Duodenal mucosa (tissue), 2 donors: Measurements from ENCODE around the gene TGM4.

Experiments used
- H3K27ac ChIP-seq: one replicate; pipeline ENCODE4 v1.7.0; 2013; ENCODE audit warnings: low read depth, low read length
- H3K27me3 ChIP-seq, 2 donors: one replicate each; pipeline ENCODE4 v1.7.0; 2013; ENCODE audit warnings: low read length in 2 of 2, control low read depth in 1 of 2; ENCODE audit not compliant: insufficient read depth in 2 of 2, control insufficient read depth in 1 of 2
- H3K36me3 ChIP-seq, 2 donors: one replicate each; pipeline ENCODE4 v1.7.0; 2013; ENCODE audit warnings: low read length in 2 of 2, control low read depth in 1 of 2; ENCODE audit not compliant: insufficient read depth in 2 of 2, control insufficient read depth in 1 of 2
- H3K4me1 ChIP-seq, 2 donors: one replicate each; pipeline ENCODE4 v1.7.0; 2013; ENCODE audit warnings: low read length in 2 of 2, control low read depth in 1 of 2; ENCODE audit not compliant: insufficient read depth in 2 of 2, control insufficient read depth in 1 of 2
- H3K4me3 ChIP-seq, 2 donors: one replicate each; pipeline ENCODE4 v1.7.0; 2013; ENCODE audit warnings: low read length in 2 of 2, low read depth in 1 of 2
- H3K9ac ChIP-seq, 2 donors: one replicate each; pipeline ENCODE4 v1.7.0; 2013; ENCODE audit warnings: low read length in 2 of 2, low read depth in 1 of 2
- H3K9me3 ChIP-seq, 2 donors: one replicate each; pipeline ENCODE4 v1.7.0; 2013; ENCODE audit warnings: low read length in 2 of 2, control low read depth in 1 of 2; ENCODE audit not compliant: control insufficient read depth in 1 of 2

The TGM4 gene

GRCh38 chr3:44961888-44962287 lies 87.5 kb downstream of the TGM4 start:
- Histone ChIP-seq H3K9me3 (no peaks in the 10 kb centered on the region), H3K9ac (no peak overlapping the region), H3K36me3 (peaks cover 11 to 24% of the 10 kb centered on the region in 2 donors), H3K27me3 (no peaks in the 10 kb centered on the region), H3K27ac (no peak overlapping the region), H3K4me3 (no peak overlapping the region), H3K4me1 (peaks cover 4 to 22% of the 10 kb centered on the region in 2 donors)

GRCh38 chr3:44962621-44963393 lies 88.4 kb downstream of the TGM4 start:
- H3K27ac ChIP-seq = no peak overlapping the region
- peaks cover 11 to 16% of the 10 kb centered on the region in 2 donors for H3K36me3 ChIP-seq
- H3K9me3 ChIP-seq = no peaks in the 10 kb centered on the region
- peaks cover 12 to 31% of the 10 kb centered on the region in 2 donors for H3K4me1 ChIP-seq
- no peak overlapping the region for H3K9ac ChIP-seq
- H3K27me3 ChIP-seq = no peaks in the 10 kb centered on the region
- no peak overlapping the region for H3K4me3 ChIP-seq

- Histone ChIP-seq H3K27me3 (no peaks in the 10 kb centered on the region), H3K9ac (no peak overlapping the region), H3K4me1 (peaks cover 12 to 33% of the 10 kb centered on the region in 2 donors), H3K9me3 (no peaks in the 10 kb centered on the region), H3K4me3 (no peak overlapping the region), H3K36me3 (peaks cover 5 to 6% of the 10 kb centered on the region in 2 donors), H3K27ac (no peak overlapping the region)
These were observed 89.3 kb downstream of the TGM4 start for GRCh38 chr3:44963571-44964325.
